HG02885 (cell line): ENCODE results near the gene ANKRD40CL.

Experiments
- ATAC-seq: cut with Tn5 transposase; IDR thresholded peaks from one replicate; pipeline ENCODE4 v1.9.1; 2021; ENCODE audit warnings: mild to moderate bottlenecking; ENCODE audit not compliant: unreplicated experiment, poor library complexity

Gene ANKRD40CL

DNA sequence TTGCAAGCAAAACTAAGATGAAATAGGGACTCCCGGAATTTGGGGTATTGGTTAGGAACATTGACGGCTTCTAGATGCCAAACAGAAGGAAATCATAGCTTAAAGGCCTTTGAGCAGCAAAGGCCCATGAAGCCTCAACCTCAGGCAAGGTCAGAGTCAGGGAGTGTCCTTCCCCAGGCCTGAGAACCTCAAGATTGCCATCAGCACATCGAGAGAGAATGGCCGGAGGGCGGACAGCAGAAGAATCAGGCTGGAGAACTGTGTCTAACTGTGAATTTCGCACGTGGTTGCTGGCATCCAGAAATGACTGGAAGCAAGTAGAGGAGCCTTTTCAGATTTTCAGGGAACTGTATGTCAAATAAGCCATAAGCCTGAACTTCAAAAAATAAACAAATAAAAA is 24.8 kb upstream of the ANKRD40CL start:
- no peak for ATAC-seq

DNA sequence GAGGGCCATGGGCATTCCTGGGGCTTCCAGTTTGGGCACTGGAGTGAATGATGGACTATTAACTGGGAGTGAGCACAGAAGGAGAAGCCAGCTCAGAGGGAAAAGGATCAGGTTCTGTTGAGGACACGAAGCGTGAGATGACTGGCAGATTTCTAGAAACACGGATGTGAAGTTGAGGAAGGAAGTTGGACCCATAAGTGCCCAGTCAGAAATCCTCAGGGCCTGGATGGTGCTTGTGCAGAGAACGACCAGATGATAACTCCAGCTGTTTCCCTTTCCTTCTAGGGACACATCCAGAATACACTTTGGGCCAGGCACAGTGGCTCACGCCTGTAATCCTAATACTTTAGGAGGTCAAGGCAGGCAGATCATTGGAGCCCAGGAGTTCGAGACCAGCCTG is 23.3 kb upstream of the ANKRD40CL start:
- ATAC-seq, result no peak

DNA sequence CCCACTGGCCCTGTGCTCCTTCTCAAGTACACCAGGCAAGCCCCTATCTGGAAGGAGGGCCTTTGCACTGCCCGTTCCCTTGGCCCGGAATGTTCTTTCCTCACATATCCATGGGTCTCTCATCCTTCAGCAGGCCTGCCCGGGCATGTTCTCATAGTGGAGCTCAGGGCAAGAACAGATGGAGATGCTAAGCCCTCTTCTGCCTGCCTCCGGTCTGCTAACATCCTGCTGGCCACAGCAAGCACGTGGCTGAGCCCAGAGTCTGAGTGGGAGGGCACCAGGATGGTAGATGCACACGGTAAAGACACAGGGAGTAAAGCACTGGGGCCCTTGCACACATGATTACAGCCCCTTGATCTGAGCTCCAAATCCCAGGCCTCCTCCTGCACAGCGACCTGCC is 19.8 kb upstream of the ANKRD40CL start:
- ATAC-seq, result no peak

DNA sequence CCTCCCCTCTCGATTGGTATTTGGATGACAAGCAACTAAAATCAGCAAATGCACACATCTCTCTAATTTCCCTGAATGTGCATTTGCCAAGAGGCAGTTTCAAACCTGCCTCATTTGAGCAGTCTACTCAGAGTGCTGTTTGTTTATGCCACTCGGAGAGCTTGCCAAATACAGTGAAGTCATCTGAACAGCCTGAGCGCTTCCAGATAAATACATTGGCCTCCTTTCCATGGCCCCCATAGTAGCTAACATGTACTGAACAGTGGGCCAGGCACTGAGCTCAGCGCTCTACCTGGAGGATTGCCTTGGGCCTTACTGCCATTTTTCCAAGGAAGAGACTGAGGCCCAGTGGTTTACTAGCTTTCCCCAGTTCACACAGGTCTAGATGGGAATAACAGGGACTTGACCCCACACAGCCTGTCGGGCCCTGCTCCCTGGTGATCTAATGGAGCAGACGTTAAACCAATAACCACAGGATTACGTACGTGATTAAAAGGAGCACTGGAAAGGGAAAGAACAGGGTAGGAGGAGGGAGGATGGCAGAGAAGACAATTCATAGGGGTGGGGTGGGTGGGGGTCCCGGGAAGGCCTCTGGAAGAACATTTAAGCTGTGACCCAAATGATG is 18.7 kb upstream of the ANKRD40CL start:
- ATAC-seq, result no peak

DNA sequence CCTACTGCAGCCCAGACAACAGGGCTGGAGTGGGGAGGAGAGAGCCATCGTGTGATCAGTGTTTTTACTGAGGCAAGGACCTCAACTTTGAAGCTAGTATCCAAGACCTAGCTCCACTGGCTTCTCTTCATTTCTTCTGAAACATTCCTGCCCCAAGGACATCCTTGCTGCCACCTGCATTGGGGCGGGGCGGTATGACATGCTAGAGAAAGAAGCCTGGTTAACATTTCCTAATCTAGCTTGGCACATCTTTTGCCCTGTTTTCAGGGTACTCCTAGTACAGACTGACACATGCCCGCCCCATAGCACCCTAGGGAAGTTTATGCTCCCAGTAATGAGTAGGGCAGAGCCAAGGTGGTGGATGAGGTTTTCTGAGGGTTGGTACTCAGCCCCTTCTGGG is 17.8 kb upstream of the ANKRD40CL start:
- ATAC-seq, result no peak

DNA sequence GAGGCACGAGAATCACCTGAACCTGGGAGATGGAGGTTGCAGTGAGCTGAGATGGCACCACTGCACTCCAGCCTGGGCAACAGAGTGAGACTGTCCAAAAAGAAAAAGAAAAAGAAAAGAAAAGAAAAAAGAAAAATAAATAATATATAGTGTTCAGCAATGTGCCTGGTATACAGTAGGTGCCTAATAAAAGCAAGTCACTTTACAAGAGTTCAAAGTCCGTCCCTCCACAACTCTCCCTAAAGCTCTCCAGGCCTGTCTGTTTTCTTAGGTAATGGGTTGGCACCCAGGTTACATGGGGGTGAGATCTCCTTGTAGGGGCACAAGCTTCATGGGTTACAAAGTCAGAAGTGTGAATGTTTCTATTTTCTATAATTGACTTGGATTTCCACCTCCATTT is 16.6 kb upstream of the ANKRD40CL start:
- no peak for ATAC-seq

DNA sequence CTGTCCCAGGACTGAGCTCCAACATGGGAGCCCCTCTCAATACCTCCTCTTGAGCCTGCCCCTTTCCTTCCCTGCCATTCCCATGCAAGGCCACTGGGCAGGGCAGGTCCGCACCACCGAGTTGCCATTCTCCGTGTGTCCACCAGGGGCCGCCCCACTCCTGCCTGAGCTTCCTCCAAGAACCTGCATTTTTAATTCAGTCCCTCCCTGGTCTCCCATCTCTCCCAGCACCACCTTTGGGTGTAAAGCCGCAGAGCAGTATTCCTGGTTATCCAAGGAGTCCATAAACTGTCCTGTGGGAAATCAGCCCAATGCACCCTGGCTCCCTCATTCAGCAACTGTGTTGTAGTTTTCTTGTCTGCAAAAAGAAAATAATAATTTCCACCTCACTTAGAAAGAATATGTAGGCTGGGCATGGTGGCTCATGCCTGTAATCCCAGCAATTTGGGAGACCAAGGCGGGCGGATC is 15.9 kb upstream of the ANKRD40CL start:
- ATAC-seq, result peak; percentile 48

DNA sequence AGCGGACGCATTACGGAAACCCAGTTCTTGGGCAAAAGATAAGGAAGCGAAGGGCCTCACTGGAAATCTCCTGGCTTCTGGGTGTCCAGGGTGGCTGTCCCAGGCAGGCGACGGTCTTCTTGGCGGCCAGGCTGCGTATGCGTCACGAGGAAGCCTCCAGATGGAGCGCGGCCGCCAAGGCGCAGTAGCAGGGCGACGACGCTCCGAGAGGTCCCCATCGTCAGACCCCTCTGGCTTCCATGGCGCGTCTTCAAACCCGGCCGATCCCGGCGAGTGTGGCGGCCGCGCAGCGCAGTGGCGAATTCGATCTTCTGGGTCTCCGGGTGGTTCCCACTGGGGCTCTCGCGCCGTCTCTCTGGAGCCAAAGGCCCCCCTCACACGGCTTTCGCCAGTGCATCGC is 13.8 kb upstream of the ANKRD40CL start:
- no peak for ATAC-seq

DNA sequence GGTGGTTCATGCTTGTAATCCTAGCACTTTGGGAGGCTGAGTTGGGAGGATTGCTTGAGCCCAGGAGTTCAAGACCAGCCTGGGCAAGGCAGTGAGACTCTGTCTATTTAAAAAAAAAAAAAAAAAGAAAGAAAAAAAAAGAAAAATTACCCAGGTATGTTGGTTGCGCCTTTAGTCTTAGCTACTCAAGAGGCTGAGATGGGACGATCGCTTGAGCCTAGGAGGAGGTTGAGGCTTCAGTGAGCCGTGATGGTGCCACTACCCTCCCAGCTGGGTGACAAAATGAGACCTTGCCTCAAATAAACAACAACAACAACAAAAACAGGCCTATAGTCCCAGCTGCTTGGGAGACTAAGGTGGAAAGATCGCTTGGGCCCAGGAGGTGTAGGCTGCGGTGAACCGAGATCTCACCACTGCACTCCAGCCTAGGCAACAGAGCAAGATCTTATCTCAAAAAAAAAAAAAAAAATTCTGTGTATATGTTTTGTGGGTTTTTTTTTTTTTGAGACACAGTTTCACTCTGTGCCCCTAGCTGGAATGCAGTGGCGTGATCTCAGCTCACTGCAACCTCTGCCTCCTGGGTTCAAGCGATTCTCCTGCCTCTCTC is 12.5 kb upstream of the ANKRD40CL start:
- no peak for ATAC-seq

DNA sequence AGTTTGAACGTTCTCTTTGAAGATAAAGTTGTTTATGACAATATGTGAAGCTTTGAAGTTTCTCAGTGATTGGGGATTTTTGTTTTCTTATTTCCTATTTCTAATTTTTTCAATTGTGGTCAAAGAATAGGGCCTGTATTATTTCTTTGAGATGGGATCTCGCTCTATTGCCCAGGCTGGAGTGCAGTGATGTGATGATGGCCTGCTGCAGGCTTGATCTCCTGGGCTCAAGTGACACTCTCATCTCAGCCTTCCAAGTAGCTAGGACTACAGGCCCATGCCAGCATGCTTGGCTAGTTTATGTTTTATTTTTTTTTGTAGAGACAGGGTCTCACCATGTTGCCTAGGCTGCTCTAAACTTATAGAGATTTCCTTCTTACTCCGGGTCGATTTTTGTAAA is 11.7 kb upstream of the ANKRD40CL start:
- no peak for ATAC-seq

DNA sequence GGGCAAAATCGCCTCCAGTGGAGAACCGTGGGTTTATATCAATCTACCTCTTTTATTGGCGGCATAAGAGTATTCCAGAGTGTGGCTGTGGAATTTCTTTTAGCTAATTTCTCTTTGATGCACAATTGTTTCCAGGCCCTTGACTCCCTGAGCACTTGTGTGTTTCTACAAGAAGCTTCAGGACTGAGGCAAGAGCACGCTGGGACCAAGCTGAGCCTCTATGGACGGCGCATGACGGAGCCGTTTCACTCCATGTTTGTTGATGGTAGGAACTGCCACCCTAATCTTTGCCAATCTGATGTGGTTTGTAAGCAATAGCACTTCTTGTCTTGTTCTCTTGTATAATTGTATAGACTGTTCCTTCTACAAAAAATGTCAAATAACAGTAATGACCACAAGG is 11.2 kb upstream of the ANKRD40CL start:
- no peak for ATAC-seq

DNA sequence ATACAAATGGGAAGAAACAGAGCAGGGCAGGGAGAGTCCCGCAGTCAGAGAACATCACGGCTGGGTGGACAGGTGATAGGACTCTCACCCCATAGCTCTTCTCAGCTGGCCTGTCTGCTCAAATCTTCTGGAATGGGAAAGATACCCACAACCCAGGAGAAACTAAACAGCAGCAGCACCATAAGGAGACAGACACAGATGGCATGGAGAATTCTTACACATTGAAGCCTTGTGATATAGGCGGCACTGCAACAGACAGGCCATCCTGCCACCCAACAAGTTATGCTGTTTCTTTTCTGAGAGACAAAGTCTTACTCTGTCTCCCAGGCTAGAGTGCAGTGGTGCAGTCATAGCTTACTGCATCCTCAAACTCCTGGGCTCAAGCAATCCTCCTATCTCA is 8.6 kb upstream of the ANKRD40CL start:
- ATAC-seq, result no peak

DNA sequence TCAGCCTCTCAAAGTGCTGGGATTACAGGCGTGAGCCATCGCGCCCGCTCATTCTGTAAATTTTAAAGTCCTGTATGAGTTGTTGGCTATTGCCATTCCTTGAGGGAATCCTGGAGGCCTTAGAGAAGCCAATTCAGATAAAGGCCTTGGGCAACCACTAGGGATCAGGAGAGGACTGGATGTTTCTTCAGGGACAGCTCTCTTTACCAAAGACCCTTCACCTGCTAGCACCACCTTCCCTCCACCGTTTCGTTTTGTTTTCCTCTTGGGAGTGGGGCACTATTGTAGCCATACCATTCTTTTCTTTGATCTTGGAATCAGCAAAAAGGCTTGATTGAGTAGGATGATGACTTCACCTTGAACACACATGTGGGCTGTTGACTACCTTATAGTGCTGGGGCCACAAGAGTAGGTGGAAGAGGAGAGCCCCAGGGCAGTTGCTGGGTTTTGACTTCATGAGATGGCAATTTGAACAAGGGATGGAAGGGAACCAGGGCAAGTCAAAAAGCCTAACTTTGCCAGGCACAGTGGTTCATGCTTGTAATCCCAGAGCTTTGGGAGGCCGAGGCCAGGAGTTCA is 7.0 kb upstream of the ANKRD40CL start:
- ATAC-seq, result no peak

DNA sequence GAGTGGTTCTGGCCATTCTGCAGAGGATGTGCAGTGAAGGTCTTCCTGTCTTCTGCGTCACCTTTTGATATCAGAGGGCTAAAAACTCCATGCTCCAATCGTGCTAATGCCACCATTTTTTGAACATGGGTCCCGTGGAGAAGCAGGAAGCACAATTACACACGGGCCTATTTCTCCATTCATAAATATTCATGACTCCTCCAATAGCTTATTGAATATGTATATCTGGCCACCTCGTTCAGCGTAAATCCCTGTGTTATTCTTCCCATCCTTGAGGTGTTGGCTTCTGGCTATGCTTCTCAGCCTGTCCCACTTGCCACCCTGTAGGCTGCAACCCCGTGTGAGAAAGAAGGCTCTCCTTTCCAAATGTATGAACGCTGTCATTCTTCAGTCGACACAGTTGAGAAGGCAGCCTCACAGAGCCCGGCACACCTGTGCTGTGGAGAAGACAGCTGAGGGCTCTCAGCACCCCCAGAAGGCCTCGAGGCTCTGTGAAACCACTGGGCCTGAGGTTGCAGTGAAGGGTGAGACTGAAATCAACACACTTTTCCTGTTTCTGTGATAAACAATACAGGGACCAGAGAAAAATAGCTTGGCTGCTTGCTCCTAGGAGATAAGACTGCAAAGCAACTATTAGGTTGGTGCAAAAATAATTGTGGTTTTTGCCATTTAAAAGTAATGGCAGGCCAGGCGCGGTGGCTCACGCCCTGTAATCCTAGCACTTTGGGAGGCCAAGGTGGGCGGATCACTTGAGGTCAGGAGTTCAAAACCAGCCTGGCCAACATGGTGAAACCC is 4.9 kb upstream of the ANKRD40CL start:
- no peak for ATAC-seq

DNA sequence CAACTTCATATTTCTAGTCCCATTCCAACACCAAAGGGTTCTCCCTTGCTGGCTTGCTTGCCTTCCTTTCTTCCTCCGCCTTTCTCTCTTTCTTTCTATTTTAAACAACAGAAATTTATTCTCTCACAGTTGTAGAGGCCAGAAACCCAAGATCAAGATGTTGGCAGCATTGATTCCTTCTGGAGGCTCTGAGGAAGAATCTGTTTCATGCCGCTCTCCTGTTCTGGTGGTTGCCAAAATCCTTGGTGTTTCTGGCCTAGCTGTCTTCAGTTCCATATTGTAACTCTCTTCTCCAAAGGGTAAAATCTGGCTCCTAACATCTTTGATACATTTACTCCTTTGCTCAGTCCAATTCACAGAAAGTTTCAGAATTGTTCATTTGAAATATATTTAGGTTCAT is 3.0 kb upstream of the ANKRD40CL start:
- ATAC-seq, result no peak

DNA sequence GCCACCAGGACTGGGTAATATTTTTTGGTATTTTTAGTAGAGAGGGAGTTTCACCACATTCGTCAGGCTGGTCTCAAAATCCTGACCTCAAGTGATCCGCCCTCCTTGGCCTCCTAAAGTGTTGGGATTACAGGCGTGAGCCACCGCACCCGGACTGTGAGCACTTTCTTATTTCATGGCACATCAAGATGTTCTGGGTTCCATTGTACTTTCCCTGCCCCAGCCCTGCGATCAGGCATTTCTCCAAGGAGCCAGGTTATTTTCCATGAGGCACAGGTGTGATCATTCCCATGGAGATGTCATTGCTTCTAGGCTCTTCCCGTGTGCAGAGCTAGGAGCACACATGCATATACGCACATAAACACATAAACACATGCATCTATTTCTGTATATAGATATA is 2.6 kb upstream of the ANKRD40CL start:
- no peak for ATAC-seq

DNA sequence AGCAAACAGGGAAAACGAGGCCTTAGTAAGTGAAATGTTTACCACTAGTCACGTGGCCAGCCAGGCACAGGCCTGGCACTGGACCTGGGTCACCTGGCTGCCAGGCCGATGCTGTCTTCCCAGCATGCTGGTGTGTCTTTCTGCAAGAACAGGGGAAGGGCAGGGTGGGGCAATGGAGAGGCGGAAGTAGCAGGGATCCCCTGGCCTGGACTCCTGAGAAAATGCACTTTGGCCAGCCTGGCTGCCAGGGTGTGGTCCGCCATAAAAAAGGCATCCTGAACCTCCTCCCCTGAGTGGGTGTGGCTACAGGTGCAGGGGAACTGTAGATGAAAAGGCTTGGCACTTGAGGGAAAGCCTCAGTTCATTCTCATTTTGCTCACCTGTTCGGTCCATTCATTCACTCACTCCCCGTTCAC is 1.0 kb upstream of the ANKRD40CL start:
- ATAC-seq, result no peak

DNA sequence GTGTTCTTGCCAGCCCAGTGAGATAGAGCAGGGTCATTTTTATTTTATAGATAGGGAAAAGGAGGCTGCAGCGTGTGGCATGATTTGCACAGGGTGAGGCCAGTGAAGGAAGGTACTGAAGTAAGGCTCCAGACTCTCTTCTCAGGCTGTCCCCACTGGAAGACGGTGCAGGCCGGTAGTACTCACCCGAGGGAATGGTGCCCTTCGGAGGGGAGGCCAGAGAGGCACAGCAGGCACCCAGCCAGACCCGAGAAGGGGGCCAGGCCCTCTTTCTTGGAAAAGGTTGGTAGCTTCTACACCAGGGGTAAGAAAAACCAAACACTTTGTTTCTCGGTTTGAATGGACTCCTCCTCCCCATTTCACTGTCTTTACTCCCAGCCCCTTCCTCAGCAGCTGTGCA is 288 bp downstream of the ANKRD40CL start:
- ATAC-seq, result no peak

DNA sequence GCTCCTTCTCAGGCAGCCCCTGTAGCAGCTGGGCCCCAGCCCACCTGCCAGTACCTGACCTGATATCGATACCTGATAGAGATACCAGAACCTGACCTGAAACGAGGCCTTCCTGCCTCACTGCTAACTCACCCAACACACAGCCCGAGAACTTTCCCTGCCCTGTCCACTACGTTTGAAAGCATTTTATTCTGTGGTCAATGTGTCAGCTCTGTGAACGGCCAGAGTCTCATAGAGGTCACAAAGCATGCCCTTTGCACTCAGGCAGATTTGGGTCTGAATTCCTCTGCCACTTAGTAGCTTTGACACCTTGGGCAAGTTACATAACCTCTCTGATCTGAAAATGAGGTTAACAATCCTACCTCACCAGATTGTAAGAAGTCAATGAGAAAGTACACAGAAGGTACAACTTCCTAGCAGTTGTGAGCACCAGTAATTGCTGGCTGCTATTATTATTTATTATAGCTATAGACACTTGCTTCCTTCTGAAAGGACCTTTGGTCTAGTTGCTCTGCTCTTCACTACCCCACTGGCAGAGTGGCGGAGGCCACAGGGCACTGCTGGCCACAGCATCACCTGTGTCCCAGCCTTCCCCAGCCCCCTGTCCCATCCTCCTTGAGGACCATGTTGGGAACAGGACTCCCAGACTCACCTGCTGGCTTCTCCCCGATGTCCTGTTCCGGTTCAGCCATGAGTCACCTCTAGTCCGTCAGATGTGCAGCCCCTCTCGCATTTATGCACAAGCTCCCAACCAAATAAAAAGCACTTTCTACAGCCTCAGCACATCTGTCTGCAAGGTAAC is 895 bp downstream of the ANKRD40CL start:
- no peak for ATAC-seq

DNA sequence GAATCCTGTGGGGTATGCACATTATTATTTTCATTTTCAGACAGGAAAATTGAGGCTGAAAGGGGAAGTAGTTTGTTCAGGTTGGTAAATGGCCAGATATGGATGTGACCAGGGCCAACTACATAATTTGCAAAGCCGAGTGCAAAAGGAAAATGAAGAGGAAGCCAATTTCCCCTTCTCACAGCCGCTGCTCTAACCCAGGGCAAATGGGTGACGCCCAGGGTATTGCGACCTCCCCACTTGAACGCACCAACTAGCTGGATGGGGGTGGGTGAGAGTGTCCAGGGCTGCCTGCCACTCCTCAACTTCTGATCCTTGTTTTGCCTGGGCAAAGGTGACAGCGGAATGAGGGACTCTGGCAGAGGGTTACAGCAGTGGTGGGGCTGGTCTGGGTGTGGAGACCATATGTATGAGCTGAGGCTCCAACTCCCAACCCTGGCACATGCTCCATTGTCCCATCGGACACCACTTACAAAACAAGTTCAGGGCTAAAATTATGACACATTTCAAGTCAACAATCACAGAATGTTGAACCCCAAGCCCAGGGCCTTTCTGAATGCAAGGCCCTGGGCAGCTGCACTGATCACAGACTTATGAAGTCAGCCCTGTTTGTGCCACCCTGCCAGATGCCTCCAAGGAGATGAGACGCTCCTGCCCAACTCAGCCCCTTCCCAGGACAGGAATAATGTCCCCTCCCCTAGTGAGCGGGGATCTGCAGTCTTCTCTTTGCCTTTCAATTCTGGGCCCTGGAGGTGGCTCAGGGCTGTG is 1.7 kb downstream of the ANKRD40CL start:
- no peak for ATAC-seq
